Keratinocyte (primary cell): Measurements from ENCODE around the gene PFKFB4. TPM values are rescaled to one million over a fixed set of nuclear protein-coding genes. Genes with fewer than 3 reads are reported as not detected.
"Not testable (repeated sequence)": the region's sequence is repeated elsewhere in the genome, so short reads cannot be mapped to it uniquely, and the experiment has no call there.

Experiments used
- DNase-seq: peaks from one replicate; pipeline ENCODE4 v3.0.0-alpha.2; 2011; ENCODE audit warnings: low read depth, missing footprints, low spot score
- FAIRE-seq: peaks from 2 replicates; lab custom pipeline; 2011; peaks lifted over from hg19 to GRCh38; lab: Jason Lieb, UNC
- H2AFZ ChIP-seq: 2 replicates; pipeline ENCODE4 v1.6.0; 2012; ENCODE audit warnings: low read length, control low read depth, inconsistent platforms; ENCODE audit not compliant: control insufficient read depth
- H3K27ac ChIP-seq: 2 replicates; pipeline ENCODE4 v1.5.1; 2011; ENCODE audit warnings: low read length; ENCODE audit not compliant: control insufficient read depth, insufficient read depth
- H3K27me3 ChIP-seq: 3 replicates; pipeline ENCODE4 v1.6.0; 2011; ENCODE audit warnings: low read length; ENCODE audit not compliant: control insufficient read depth, insufficient read depth; ENCODE audit errors: extremely low read depth
- H3K36me3 ChIP-seq, 2 experiments: 2 replicates in 1 of 2; 3 replicates in 1 of 2; pipeline ENCODE4 v1.5.1; 2011; ENCODE audit warnings: low read length in 2 of 2, mild to moderate bottlenecking in 1 of 2; ENCODE audit not compliant: control insufficient read depth in 2 of 2, insufficient read depth in 2 of 2; ENCODE audit errors: extremely low read depth in 1 of 2
- H3K4me1 ChIP-seq: 3 replicates; pipeline ENCODE4 v1.5.1; 2011; ENCODE audit warnings: low read length; ENCODE audit not compliant: control insufficient read depth, insufficient read depth; ENCODE audit errors: extremely low read depth
- H3K4me2 ChIP-seq: 3 replicates; pipeline ENCODE4 v1.6.0; 2011; ENCODE audit warnings: low read depth, low read length; ENCODE audit not compliant: control insufficient read depth, insufficient read depth; ENCODE audit errors: extremely low read depth
- H3K4me3 ChIP-seq, 3 experiments: fragments of 200-600 bp in 1 of 3; sonication (generic) in 1 of 3; 2 replicates in 2 of 3; 3 replicates in 1 of 3; pipeline ENCODE4 v1.5.1; 2011 to 2016; ENCODE audit warnings: low read length in 3 of 3, mild to moderate bottlenecking in 3 of 3, control low read depth in 2 of 3, inconsistent platforms in 1 of 3, low read depth in 1 of 3, mixed read lengths in 1 of 3, mixed run types in 1 of 3, moderate library complexity in 1 of 3; ENCODE audit not compliant: control insufficient read depth in 2 of 3, insufficient read depth in 2 of 3; ENCODE audit errors: extremely low read depth in 1 of 3
- H3K79me2 ChIP-seq: 2 replicates; pipeline ENCODE4 v1.6.0; 2012; ENCODE audit warnings: low read length; ENCODE audit not compliant: control insufficient read depth, insufficient read depth
- H3K9ac ChIP-seq: 3 replicates; pipeline ENCODE4 v1.6.0; 2011; ENCODE audit warnings: low read length; ENCODE audit not compliant: control insufficient read depth, insufficient read depth; ENCODE audit errors: extremely low read depth
- H3K9me1 ChIP-seq: 3 replicates; pipeline ENCODE4 v1.6.0; 2011; ENCODE audit warnings: low read length; ENCODE audit not compliant: control insufficient read depth, insufficient read depth; ENCODE audit errors: extremely low read depth
- H3K9me3 ChIP-seq: 2 replicates; pipeline ENCODE4 v1.5.1; 2012; ENCODE audit warnings: low read depth, low read length; ENCODE audit not compliant: control insufficient read depth
- H4K20me1 ChIP-seq: 3 replicates; pipeline ENCODE4 v1.6.0; 2011; ENCODE audit warnings: low read length; ENCODE audit not compliant: control insufficient read depth, insufficient read depth; ENCODE audit errors: extremely low read depth
- CTCF ChIP-seq, 3 experiments: IDR thresholded peaks in 1 of 3; conservative IDR thresholded peaks in 1 of 3; optimal IDR thresholded peaks in 1 of 3; 2 replicates in 2 of 3; 3 replicates in 1 of 3; pipeline versions ENCODE3 to v1.5.1; 2011; ENCODE audit warnings: low read length in 3 of 3, mild to moderate bottlenecking in 3 of 3, moderate library complexity in 2 of 3, control low read depth in 1 of 3, inconsistent platforms in 1 of 3; ENCODE audit not compliant: insufficient read depth in 2 of 3; ENCODE audit errors: extremely low read depth in 1 of 3
- EZH2 ChIP-seq: IDR thresholded peaks from one replicate; pipeline ENCODE4 v1.6.1; 2012; ENCODE audit warnings: inconsistent platforms, mild to moderate bottlenecking, low read length, moderate library complexity
- dilution Hi-C: fragments of 300-500 bp; cut with MboI; formaldehyde crosslinking; loops from one replicate; pipeline ENCODE4 v1.7.0; 2020; ENCODE audit warnings: low sequenced_read_pairs; ENCODE audit not compliant: extremely low pct_ligation_motif_present
- polyA plus RNA-seq, 5 experiments: library from polyadenylated mRNA; depleted of rRNA in 3 of 5; stranded (reverse) in 3 of 5; stranded (forward) in 1 of 5; unstranded in 1 of 5; fragments of >200 nt; gene quantifications; 1 replicate in 1 of 5; 2 replicates in 3 of 5; 3 replicates in 1 of 5; pipeline versions ENCODE4 v1.2.1 to v1.2.3, GENCODE V29; 2011 to 2012; ENCODE audit warnings: missing spikeins in 2 of 5, low read depth in 1 of 5, low replicate concordance in 1 of 5

The PFKFB4 gene
- polyA plus RNA-seq, 1 donor (not counting 4 experiments of a cell fraction or from before 2014, with no cell fraction given): 15.1 TPM

- Histone ChIP-seq H3K27ac (no peak overlapping the region), H3K9me1 (no peaks in the 10 kb centered on the region), H3K4me3 (no peak overlapping the region), H3K36me3 (no peaks in the 10 kb centered on the region), H3K27me3 (no peaks in the 10 kb centered on the region), H2AFZ (no peak overlapping the region), H3K9me3 (no peaks in the 10 kb centered on the region), H3K79me2 (no peaks in the 10 kb centered on the region), H3K4me2 (no peak overlapping the region), H3K9ac (no peak overlapping the region), H4K20me1 (peaks cover 2% of the 10 kb centered on the region), H3K4me1 (peaks cover 3% of the 10 kb centered on the region)
- no peak for TF ChIP-seq EZH2
- no peak for TF ChIP-seq CTCF (optimal IDR thresholded peaks at IDR 0.05 in 1 of 3, IDR thresholded peaks at IDR 0.05 in 1 of 3, conservative IDR thresholded peaks at IDR 0.05 in 1 of 3; ENCODE audit: extremely low read depth in 1 of 3, insufficient read depth in 2 of 3, low read length in 3 of 3)
- no peak for DNase-seq
- FAIRE-seq: no peak
- dilution Hi-C loops: no loop called here
Measured at GRCh38 chr3:48486952-48487351, 69.7 kb downstream of the PFKFB4 start.

GRCh38 chr3:48482822-48483221 is 73.8 kb downstream of the PFKFB4 start:
- FAIRE-seq, H2AFZ ChIP-seq, H3K9me3 ChIP-seq, H3K27ac ChIP-seq, H3K4me3 ChIP-seq, H3K9ac ChIP-seq, H3K79me2 ChIP-seq, H3K27me3 ChIP-seq, H3K9me1 ChIP-seq, H3K4me1 ChIP-seq, DNase-seq, H4K20me1 ChIP-seq, H3K36me3 ChIP-seq, dilution Hi-C loops, H3K4me2 ChIP-seq: not testable (repeated sequence)

GRCh38 chr3:48480891-48481290 is 75.7 kb downstream of the PFKFB4 start:
- H4K20me1 ChIP-seq, H3K9me1 ChIP-seq, H3K4me2 ChIP-seq, dilution Hi-C loops, H3K9ac ChIP-seq, H2AFZ ChIP-seq, H3K79me2 ChIP-seq, H3K4me1 ChIP-seq, H3K27me3 ChIP-seq, FAIRE-seq, H3K4me3 ChIP-seq, H3K27ac ChIP-seq, DNase-seq, H3K9me3 ChIP-seq, H3K36me3 ChIP-seq: not testable (repeated sequence)
